Vagina (tissue), 2 donors: Measurements from ENCODE around the gene USP8.

Experiments
- POLR2A ChIP-seq, 2 donors: fragments of 450-650 bp; IDR thresholded peaks; one replicate each; pipeline ENCODE4 v1.6.1; 2017; ENCODE audit warnings: antibody characterized with exemption in 2 of 2, mild to moderate bottlenecking in 2 of 2, moderate library complexity in 2 of 2
- POLR2AphosphoS5 ChIP-seq, 2 donors: sonication (generic); formaldehyde crosslinking; IDR thresholded peaks; one replicate each; pipeline ENCODE4 v1.9.0; 2017; ENCODE audit warnings: antibody characterized with exemption in 2 of 2, mild to moderate bottlenecking in 2 of 2, low read depth in 1 of 2; ENCODE audit not compliant: insufficient read depth in 1 of 2
- TF ChIP-seq, protein P1 (sequence below), 3 experiments: fragments of 450-650 bp in 2 of 3; fragments of 200-600 bp in 1 of 3; sonication (generic) in 1 of 3; IDR thresholded peaks; one replicate each; pipeline ENCODE4 v1.5.1; 2017 to 2019; ENCODE audit warnings: antibody characterized with exemption in 3 of 3, mild to moderate bottlenecking in 2 of 3, moderate library complexity in 2 of 3

GRCh38 chr15:50531766-50532165, 107.6 kb downstream of the USP8 start:
- TF ChIP-seq POLR2A (IDR thresholded peaks at IDR 0.05), result no peak
- TF ChIP-seq, protein P1, sequence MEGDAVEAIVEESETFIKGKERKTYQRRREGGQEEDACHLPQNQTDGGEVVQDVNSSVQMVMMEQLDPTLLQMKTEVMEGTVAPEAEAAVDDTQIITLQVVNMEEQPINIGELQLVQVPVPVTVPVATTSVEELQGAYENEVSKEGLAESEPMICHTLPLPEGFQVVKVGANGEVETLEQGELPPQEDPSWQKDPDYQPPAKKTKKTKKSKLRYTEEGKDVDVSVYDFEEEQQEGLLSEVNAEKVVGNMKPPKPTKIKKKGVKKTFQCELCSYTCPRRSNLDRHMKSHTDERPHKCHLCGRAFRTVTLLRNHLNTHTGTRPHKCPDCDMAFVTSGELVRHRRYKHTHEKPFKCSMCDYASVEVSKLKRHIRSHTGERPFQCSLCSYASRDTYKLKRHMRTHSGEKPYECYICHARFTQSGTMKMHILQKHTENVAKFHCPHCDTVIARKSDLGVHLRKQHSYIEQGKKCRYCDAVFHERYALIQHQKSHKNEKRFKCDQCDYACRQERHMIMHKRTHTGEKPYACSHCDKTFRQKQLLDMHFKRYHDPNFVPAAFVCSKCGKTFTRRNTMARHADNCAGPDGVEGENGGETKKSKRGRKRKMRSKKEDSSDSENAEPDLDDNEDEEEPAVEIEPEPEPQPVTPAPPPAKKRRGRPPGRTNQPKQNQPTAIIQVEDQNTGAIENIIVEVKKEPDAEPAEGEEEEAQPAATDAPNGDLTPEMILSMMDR (IDR thresholded peaks at IDR 0.05), result no peak
- TF ChIP-seq POLR2AphosphoS5 (IDR thresholded peaks at IDR 0.05; ENCODE audit: insufficient read depth in 1 of 2, low read depth in 1 of 2), result no peak
